GM19463 (cell line): ENCODE measurements around the gene ZDHHC3.

Source experiments
- ATAC-seq: cut with Tn5 transposase; IDR thresholded peaks from one replicate; pipeline ENCODE4 v1.9.1; 2021; ENCODE audit warnings: mild to moderate bottlenecking, moderate library complexity; ENCODE audit not compliant: unreplicated experiment

ZDHHC3 gene, protein sequence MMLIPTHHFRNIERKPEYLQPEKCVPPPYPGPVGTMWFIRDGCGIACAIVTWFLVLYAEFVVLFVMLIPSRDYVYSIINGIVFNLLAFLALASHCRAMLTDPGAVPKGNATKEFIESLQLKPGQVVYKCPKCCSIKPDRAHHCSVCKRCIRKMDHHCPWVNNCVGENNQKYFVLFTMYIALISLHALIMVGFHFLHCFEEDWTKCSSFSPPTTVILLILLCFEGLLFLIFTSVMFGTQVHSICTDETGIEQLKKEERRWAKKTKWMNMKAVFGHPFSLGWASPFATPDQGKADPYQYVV

DNA sequence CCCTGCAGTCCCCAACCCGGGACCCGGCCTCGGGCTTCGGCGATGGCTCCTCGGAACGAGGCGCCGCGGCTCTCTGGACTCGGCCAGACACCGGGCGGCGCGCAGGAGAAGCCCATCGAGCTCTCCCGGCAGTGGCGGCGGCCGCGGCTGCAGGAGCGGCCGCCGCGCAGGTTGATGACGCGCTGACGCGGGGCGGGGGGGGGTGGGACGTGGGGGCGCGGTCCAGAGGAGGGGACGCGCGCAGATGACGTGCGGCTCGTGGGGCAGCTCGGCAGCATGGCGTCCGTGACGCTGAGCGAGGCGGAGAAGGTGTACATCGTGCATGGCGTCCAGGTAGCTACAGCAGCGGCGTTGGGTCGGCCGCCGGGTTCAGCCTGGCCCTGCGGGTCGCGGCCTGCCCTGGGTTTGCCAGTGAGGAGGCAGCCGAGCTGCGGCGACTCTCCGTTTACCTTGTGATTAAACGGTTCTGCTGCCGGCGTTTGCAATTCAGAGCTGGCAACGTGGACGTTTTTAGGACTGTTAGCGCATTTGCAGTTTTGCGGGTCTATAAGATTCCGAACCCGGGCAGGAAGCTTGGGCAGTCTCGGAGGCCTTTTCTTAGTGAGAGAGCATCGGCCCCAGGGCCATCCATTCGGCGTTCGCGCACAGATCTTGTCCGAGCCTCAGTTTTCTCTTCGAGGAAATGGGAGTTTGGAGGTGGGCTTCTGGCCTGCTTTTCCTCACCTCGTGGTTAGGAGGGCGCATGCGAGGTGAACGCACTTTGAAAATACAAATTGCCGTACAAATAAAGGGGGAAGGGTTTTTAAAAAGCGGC lies at the start of gene ZDHHC3, which contains the start of gene EXOSC7:
Gene ZDHHC3 (minus strand): TSS at position 173 of the 814 bp plus-strand sequence. CDS start 16,738 bp downstream, outside the sequence.
Gene EXOSC7 (plus strand): TSS at position 243 of the 814 bp plus-strand sequence. CDS start 34 bp downstream, at position 277.
- peak; percentile 73 for ATAC-seq

DNA sequence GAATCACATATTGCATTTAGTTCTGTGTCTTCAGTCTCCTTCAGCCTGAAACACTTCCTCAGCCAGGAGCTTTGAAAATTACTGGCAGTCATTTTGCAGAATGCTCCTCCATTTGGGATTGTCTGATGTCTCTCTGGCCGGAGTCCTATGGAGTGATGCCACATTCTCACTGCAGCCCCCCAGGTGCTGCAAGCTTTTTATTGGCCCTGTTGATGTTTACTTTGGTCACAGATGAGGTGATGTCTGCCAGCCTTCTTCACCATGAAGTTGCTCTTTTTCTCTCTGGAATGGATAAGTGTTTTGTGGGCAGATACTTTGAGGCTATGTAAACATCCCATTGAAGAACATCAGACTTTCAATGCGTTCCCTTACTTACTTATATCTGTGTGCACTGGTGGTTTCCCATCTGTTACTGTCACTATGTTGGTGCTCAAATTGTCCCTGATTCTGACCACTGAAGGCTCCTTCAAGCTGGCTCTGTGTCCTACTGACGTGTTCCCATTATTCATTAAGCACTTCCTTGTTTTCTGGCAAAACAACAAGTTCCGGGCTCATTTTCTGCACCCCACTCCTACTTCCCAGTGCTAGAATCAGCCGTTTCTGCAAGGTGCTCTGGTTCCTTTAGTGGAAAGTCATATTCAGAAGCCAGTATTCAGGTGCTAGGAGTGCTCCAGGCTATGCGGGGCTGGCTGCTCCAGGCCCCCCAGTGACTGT lies 48.7 kb upstream of the ZDHHC3 start:
- no peak for ATAC-seq

DNA sequence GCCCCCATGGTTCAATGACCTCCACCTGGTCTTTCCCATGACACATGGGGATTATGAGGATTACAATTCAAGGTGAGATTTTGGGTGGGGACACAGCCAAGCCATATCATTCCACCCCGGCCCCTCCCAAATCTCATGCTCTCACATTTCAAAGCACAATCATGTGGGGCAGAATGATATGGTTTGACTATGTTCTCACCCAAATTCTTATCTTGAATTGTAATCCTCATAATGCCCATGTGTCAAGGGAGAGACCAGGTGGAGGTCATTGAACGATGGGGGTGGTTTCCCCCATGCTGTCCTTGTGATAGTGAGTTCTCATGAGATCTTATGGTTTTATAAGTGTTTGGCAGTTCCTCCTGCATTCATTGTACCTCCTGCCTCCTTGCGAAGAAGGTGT lies 47.7 kb upstream of the ZDHHC3 start:
- ATAC-seq: no peak

DNA sequence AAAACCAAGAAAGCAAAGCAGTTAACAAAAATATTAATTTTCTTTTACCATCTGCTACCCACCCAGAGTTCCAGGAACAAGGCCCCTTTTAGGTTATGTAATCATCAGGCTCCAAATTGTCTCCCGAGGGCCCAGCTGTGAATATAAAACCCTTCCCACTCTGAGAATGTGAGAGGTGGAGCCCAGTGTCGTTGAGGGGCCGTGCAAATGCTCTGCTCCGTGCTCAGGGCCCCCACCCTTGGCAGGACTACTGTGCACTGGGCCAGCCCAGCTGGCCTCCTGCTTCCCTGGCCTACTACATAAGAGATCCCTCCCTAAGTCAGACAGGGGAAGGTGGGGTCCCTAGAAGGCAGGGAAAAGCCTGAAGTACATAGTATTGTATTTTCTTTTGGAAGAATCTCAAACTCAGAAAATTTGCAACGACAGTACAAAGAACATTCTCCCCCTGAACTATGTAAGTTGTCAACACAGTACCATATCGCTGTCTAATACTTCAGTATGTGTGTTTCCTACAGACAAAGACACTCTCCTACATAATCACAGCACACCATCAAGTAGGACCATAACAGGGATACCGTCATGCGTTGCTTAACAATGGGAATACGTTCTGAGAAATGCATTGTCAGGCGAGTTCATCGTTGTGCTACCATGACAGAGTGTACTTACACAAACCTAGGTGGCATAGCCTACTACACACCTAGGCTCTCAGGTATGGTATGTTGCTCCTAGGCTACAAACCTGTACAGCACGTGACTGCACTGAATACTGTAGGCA lies 45.7 kb upstream of the ZDHHC3 start:
- no peak for ATAC-seq

DNA sequence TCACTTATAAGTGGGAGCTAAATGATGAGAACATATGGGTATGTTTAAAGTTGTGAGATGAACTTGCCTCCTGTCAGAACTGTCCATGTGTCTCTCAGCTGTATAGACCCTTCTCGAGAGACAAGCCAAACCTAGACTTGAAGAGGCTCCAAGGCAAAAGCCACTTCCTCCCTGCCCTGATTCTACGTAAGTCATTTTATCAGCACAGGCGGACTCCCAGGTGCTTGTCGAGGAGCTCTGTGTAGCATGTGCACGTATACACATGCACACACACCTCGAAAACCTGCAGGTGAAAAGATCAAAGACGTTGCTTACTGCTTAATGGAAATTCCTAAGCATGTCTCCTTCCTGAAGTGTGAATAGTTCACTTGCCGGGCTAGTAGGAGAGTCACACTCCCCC lies 44.6 kb upstream of the ZDHHC3 start:
- ATAC-seq: no peak

DNA sequence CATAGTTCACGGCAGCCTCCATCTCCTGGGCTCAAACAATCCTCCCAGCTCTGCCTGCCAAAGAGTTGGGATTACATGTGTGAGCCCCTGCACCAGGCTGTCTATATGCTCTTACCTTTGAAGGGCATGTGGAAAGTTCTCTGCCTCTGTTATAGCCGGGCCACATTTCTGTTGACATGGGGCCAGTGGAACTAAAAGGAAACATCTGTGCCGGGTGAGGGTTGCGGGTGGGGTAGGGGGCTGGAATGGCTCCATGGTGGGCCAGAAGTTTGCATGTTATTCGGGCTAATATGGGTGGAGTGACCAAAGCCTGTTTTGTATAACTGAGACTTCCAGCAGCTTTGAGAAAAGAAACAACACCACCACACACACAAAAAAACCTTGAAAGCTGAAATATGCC lies 41.8 kb upstream of the ZDHHC3 start:
- ATAC-seq: no peak

DNA sequence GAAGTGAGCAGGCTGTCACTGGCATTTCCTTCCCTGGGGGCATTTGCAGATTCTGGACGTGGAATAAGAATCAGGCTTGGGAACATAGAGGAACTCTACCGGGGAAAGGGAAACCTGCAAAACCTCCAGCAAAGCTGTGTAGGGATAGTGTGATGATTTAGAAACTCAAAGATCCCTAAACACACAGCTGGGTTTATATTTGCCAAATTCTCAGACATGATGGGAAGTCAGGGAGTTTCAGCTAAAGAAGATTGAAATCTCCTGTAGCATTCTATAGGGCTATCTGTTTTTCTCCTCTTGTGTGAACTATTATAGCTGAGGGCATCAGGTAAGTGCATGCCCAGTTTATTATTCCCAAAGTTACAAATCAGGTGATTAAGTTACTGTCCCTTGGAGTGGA lies 40.9 kb upstream of the ZDHHC3 start:
- ATAC-seq: no peak

DNA sequence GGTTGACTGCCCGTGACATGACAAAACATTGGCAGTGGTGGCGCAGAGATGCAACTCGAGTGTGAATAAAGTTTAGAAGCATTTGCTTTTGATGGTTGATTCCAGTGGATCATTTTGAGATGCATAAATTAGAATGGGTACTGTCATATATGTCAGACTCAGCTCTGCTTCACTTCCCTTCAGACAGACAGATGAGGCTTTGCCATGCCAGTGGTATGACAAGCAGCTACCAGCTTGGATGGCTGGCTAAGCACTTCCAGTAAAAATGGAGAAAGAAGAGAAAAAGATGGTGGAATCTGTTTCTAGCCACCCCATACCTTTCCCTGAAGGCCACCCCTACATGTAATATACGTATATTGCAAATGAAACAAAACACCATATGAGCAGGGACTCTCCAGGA lies 36.6 kb upstream of the ZDHHC3 start:
- no peak for ATAC-seq

DNA sequence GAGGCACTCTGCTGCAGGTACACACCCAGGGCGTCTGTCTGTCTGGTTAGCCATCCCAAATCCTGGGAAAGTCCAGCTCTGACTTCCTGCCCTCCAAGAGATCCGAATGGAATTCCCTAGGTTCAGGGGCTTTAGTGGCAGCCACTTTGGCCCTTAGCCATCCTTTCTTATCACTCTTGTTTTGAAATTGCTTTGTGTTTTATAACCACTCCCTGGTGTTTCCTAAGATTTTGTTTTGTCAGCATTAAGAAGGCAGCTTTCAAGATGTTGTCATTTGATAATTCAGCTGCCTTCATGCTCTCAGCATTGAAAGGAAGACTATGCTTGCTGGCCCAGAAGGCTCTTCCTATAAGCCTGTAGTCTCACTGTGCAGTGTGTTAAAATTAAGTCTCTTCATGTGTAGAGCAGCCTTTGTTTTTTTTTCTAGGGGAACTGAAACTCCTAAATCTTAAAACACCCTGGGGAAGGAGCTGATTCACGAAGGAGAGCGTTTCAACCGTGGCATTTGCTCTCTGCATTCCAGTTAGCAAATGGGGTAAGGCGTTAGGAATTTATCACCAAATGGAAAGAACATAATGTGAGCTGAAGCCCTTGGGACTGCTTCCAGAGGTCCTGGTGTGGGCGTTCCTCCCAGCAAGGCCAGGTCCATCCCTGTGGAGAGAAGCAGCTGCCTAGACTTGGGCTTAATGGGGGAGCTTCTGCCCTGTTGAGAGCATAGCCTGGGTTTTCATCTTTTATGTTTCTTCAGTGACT lies 36.0 kb upstream of the ZDHHC3 start:
- ATAC-seq: no peak

DNA sequence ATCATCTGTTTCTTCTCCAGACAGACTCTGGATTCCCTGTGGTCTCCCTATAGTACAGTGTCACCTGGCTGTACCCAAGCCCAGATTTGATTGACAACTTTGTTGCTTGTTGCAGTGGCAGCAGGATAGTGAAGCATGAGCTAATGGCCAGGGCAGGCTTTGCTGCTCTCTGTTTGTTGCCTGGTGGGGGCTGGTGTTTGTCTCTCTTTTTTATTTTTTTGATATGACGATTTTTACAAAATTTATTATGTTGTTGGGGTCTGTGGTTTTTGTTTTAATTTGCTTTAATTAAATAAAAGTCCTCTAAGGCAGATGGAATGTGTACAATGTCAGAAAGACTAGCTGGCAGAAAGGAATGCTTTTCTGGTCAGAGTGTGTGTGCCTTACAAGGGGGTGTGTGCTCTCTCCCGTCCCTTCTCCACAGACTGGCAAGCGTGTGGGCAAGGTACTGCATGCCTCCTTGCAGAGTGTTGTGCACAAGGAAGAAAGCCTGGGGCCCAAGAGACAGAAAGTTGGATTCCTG lies 34.9 kb upstream of the ZDHHC3 start:
- no peak for ATAC-seq

DNA sequence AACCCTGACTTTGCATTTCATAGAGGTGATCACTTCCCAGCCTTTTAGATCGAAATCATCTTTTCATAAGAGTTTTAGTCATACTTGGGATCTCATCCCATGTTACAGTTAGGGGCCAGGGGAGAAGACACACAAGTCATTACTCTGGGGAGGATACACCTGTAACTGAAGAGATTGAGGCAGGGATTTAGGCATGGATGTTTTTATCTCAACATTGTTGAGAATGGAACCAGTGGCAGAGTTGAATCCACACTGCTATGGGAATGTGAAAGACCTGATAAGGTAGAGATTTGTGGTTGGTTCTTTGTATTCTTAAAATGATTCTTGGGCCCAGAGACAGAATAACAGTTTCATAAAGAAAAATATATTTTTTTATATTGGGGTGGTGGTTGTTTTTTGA lies 33.9 kb upstream of the ZDHHC3 start:
- no peak for ATAC-seq

DNA sequence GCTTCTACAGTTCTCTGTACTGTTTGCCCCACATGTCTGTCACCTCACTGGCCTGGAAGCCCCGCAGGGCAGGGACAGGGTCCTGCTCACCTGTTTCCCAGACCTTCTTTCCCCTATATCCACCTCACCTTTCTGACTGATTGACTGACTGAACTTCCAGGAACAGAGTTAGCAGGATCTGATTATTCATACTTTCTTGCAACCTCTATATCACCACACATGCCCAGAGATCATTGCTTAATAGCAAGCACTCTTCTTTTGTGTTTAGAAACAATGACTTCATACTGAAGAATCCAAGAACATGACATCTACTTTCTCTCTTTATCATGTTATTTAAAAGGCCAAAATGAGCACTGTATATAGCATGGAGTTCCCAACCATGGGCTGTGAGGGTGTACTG lies 32.1 kb upstream of the ZDHHC3 start:
- ATAC-seq: no peak

DNA sequence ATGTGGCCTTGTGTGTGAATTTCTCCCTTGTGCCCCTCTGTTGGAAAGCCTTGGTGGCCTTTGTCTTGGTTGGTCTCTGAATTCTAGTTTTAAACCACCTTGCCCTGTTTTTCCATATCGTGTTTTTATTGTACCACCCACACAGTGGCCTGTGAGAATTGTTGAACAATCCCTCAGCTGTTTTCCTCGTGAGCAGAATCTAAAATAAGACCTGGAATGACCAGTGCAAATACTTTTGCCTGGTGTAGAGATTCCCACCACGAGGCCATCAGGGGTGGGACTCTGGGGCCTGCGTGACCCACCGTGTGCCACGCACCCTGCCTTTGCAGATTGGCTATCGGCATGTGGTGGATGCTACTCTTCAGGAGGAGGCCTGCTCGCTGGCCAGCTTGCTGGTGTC lies 31.1 kb upstream of the ZDHHC3 start:
- ATAC-seq: no peak

DNA sequence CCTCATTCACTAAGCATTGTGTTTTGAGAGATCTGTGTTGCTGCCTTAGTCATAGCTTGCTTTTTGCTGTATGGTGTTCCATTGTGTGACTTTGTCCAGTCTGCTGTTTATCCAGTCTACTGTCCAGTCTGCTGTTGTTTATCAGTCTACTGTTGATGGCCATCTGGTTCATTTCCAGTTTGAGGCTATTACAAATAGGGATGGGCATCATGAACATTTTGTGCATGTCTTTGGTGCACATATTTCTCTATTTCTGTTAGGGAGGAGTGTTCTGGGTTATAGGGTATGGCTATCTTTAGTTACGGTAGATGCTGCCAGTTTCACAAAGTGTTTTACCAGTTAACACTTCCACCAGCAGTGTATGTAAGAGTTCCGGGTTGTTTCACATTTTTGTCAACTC lies 27.9 kb upstream of the ZDHHC3 start:
- no peak for ATAC-seq

DNA sequence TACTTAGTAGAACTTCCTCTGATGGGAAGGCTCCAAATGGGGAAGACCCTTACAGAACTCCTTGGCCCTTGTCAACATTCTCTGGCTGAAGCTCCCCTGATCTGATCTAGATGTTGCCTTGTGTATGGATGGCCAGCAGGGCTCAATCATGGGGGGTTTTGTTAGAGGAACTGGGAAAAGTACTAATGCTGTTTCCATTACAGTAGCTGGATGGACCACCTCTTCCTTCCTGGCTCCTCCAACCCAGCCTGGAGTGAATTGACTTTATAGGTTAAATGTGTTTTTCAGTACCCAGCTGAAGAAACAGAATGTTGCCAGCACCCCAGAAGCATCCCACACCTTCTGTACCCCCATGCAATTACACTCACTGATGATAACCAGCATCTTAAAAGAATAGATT lies 27.4 kb upstream of the ZDHHC3 start:
- ATAC-seq: no peak

DNA sequence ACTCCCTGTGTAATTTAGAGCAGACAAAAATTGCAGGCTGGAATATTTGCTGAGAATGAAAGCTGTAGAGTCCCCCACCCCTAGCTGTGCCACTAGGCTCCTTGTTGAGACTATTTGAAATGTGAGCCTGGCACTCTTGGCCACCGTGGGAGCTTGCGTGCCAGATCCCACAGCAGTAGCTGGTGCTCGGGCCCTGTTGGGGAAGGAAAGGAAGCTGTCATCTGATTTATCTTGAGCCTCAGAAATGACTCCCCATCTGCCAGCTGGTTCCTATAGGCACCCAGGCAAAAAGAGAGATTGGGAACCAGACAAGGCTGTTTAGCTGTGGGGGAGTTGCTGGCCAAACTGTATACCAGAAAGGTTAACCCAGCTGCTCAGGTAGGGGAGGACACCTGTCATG lies 26.7 kb upstream of the ZDHHC3 start:
- ATAC-seq: no peak

DNA sequence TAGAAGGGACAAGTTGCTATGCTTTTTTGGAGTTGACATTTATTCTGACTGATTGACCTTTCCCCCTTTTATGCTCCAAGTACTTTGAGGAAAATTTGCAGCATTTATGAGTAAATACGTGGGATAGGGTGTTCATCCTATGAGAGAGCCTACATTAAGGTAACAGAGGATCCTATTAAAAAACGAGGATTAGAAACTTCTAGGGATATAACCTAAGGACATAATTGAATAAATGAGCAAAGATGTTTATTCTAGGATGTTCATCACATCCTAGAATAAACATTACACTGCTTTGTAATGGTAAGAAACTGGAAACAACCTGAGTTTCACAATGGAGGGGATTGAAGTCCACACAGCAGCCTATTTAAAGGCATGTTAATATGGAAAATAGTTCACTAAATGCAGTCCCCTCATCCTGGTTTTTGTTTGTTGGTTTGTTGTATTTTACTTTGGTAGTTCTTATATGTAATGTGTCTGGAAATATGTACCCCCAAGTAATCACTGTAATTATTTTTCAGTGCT lies 26.2 kb upstream of the ZDHHC3 start:
- no peak for ATAC-seq

DNA sequence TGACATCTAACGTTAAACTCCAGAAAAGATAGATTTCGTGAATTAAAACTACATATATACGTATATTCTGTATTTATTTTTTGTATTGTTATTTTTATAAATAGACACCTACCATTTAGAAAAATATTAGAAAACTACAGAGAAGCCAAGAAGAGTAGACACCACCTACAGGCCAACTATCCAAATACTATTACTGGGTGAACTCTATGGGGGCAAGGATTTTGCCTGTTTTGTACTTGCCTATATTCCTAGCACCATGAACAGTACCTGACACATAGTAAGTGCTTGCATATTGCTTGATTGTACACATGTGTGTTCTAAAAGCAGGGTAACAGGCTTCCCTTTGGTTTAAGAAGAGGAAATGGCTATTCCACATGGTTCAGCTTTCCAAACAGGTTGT lies 25.8 kb upstream of the ZDHHC3 start:
- ATAC-seq: no peak

DNA sequence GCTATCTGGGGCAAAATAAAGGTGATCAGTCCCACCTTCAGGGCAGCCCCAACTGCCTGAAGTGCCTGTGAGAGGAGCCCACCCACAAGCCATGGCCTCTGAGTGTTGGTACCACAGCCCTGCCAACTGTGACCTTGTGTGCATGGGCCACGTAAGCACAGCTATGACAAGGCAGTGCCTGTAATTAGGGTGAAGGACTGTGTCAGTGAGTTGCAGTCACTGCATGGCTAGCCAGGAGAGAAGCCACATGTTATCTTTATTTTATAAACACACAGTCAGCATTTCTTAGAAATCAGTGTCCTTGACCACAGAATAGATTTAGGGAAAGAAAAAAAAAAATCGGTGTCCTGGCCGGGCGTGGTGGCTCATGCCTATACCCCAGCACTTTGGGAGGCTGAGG lies 24.8 kb upstream of the ZDHHC3 start:
- ATAC-seq: no peak

DNA sequence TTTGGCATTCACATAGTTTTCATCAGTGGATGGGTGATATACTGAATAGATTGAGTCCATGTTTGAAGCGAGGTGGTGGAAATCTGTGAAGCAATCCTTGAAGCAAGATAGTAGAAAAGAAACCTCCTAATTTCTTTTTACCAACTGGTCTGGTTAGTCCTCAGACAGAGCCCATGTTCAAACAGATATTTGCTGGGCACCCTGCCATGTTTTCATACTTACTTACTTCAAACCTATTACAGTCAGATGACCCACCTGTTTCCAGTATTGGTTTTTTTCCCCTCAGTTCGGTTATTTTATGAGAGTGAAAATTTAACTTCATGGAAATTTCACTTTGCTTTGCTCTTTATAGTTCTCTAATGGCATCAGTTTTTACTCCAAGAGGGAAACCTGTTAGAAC lies 23.8 kb upstream of the ZDHHC3 start:
- no peak for ATAC-seq
